HG03280 (cell line): ENCODE measurements around the gene AFTPH.
"Not testable (repeated sequence)": the region's sequence is repeated elsewhere in the genome, so short reads cannot be mapped to it uniquely, and the experiment has no call there.

ENCODE experiments used
- ATAC-seq: cut with Tn5 transposase; IDR thresholded peaks from one replicate; pipeline ENCODE4 v1.9.1; 2021; ENCODE audit warnings: mild to moderate bottlenecking, moderate library complexity; ENCODE audit not compliant: unreplicated experiment

Gene AFTPH

DNA sequence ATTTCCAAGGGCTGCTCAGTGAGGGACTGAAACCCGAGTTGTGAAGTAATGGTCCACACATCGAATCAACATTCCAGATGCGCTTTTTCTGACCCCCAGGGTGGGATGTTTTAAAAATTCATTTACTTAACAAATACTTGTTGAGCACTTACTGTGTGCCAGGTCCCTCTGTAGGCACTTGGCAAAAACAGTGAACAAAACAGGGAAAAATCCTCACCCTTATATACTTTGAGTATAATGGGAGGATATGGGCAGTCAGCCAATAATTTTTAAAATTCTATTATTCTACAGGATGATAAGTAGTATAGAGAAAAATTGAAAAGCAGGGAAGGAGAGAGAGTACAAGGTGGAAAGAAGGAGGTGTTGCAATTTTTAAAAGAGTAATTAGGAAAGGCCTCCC lies 31.3 kb upstream of the AFTPH start:
- ATAC-seq, result no peak

DNA sequence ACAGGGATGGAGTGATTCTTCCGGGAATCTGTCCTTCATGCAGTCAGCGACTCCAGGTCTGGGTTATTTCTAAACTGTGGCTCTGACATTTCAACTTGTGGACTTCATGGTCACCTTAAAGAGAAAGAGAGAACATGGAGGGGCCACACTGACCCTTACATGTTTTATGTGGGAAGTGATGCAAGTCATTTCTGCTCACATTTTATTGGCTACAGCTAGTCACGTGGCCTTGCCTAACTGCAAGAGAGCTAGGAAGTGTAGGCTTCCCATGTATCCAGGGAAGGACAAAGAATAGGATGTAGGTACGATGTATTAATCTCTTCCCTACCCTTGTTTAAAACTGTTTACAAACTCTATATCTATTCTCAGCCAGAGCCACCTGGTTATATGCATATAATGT lies 30.3 kb upstream of the AFTPH start:
- no peak for ATAC-seq

DNA sequence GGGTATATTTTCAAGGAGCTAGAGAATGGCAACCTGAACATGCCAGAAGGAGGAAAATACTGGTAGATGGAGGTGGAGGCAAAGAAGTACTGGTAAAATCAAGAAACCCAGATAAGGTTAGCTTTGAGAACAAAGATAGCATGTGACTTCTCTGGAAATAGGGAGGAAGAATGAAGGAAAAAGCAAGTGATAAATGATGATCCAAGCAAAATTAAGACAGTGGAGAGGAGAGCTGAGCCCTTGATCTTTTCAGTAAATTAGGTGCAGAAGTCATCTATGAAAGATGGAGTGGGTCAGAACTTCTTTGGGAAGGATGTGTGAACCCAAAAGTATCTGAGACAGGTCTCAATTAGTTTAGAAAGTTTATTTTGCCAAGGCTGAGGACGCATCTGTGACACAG lies 25.7 kb upstream of the AFTPH start:
- ATAC-seq, result no peak

DNA sequence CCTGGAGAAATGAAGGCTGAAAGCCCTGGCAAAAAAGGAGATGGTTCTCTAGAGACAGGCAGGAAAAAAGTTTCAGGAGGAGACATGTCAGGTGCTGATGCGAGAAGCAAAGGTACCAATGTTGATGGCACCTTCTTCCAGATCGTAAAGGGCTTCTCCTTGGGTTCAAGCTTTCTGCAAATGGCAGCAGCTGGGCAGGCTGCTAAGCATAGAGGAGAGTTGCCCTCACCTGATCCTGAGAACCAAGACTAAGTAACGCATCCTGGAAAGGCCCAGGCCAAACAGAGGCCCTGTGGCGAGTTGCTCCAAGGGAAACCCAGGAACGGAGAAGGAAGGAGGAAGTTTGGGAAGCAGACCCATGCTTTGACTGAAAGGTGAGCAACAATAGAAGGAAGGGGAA lies 23.6 kb upstream of the AFTPH start:
- ATAC-seq, result no peak

DNA sequence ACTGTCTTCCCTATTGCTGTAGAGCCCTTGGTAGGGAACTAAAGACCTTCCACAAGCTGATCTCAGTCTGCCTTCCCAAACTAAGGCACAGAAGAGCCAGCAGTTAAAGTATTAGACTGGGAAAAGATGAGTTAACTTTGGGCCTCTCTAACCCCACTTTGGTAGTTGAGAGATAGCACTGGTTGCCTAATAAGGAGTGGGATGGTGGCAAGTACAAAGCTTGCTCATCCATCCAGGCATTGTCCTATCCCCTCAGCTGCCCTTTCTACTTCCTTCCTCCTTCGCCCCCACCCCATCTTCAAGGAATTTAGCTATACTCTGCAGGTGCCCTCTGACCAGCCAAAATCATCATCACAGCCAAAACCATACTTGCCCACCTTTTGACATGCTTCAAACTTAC lies 22.2 kb upstream of the AFTPH start:
- ATAC-seq, result no peak

DNA sequence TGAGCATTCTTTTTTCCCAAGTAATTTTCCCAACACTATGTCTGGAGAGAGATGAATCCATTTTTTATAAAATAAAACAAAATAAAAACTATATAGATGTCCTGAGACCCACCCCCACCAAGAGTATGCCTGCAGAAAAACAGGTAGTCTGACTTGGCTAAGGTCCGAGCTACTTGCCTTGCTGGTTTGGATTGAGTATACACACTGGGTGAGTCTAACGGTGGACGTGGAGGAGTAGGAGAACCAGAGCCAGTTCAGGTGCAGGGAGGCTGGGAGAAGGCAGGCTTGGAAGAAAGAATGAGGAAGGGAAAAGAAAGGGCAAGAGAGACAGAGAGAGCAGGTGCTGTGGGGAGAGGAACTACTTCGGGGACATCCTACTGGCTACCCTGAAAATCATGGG lies 21.3 kb upstream of the AFTPH start:
- no peak for ATAC-seq

DNA sequence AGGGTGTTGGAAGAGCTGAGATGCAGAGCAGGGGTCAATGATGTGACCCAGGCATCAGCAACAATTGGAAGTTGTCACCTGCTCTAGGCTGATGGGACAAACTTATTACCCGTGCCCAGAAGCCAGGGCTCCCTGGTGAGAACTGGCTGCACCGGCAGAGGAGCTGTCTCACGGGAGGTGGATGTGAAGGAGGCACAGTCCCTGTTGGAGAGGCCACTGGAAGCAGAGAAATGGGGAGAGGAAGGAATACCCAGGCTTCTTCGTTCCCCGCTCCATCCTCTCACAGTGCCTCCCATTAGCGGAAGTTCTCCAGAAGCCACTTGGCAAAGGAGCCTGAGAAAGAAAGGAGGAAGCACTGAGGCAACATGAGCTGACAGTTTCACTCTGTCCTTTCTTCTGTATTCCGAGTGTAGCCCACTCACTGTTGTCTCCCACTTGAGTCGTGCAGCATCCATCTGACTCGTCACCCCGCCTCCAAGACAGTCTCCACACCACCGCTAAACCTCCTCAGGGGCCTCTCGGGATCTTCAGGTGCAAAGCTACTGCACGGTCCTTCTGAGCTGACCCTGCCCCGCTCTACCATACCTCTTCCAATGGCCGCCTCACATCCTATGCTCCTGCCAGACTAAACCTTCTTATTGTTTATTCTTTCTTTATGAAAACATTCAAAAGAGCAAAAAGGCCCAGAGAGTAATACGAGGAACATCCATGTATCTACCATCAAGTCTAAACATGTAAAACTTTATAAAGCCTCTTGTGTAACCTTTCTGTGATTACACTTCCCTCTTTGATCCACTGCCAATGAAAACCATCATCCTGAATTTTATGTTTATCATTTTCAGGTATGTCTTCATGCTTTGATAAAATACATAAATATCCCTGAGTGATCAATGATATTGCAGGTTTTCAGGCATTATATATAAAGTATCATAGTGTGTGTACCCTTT lies 19.1 kb upstream of the AFTPH start:
- ATAC-seq, result no peak

DNA sequence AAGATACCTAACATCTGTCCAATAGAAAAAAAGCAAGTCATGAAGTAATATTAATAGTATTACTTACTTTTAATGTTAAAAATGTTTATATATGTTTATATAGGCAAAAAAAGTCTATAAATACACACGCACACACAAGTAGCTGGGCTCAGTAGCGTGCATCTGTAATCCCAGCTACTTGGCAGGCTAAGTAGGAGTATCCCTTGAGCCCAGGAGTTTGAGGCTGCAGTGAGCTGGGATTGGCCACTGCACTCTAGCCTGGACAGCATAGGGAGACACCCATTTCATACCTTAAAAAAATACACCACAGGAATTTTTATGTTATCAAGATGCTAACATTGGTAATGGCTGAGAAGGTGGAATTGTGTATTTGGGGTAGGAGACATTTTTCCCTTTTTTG lies 17.4 kb upstream of the AFTPH start:
- ATAC-seq, result no peak

DNA sequence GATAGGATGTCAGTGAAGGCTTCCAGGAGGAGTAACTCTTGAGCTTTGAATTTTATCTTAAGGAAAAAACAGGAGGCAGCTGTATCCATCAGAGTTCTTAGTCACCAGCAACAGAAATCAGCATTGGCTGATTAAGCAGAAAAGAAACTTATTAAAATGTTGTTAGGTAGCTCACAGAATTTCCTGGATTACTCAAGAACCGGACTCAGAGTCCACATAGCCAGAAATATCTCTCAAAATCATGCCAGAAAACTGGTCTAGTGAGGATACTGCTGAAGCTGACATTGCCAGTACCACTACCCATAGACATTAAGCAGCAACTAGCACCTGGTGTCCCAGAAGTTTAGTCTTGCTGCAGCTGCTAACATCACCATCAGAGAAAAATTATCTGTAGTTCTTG lies 10.1 kb upstream of the AFTPH start:
- no peak for ATAC-seq

DNA sequence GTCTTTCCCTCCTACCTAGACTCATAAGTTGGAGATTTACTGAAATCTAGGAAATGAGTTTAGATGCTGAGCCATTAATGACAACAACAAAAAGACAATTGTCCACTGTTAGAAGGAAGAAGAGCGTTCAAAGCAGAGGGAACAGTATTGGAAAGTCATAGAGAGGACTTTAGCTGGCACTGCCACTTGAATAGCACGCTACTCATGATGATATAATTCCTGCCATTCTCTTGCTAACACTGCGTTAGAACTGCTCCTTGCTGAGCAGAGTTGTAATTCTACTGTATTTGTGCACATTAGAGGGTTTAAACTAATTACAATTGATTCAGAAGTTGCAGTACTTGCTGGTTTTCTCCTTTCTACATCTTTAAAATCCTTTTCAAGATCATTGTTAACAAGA lies 9.0 kb upstream of the AFTPH start:
- no peak for ATAC-seq

DNA sequence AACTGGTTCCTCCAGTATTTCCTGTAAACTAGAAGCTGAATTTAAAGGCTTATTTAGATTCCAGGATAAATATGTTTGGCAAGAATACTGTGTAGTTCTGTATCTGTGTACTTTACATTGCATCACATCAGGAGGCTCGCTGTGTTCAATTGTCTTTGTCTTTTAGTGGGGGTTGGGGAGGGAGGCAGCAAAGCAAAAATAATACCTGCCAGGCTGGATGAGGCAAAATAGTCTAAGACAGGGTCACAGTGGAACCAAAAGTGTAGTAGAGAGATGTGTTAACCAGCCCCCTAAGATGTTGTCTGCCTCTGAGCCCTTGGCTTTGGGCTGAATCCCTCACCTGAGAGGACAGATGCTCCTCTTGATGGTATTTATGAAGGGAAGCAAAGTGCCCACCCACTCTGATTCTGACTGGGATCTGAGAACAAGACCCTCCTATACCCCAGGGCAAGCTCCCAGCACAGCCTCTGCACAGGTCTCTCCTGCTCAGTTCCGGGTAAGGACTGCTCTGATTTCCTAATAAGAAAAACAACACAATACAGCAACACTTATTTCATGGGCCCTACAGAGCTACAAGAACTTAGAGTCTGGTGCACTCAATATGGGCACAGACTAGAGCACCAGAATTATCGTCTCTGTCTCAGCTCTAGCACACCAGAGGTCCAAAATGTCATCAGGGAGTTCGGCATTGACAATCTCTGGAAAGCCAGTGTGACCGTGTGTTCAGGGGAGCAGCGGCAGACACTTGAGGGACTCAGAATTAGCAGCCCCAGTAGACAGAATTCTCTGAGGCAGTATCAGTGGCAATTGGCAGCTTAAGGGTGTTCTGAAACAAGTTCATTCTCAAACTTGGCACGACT lies 7.2 kb upstream of the AFTPH start:
- ATAC-seq, result no peak

DNA sequence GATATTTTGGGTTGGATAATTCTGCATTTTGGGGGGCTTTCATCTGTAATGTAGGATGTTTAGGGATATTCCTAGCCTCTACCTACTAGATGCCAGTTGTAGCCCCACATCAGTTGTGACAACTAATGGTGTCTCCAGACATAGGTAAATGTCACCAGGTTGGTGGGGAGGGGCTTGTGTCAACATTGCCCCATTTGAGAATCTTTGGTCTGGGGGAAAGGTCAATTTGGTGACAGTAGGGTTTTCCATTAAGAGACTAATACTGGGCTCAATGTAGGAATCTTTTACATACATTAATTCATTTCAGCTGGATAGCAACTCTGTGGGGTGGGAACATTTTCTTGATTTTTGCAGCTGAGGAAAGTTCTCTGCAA lies 6.6 kb upstream of the AFTPH start:
- ATAC-seq, result no peak

DNA sequence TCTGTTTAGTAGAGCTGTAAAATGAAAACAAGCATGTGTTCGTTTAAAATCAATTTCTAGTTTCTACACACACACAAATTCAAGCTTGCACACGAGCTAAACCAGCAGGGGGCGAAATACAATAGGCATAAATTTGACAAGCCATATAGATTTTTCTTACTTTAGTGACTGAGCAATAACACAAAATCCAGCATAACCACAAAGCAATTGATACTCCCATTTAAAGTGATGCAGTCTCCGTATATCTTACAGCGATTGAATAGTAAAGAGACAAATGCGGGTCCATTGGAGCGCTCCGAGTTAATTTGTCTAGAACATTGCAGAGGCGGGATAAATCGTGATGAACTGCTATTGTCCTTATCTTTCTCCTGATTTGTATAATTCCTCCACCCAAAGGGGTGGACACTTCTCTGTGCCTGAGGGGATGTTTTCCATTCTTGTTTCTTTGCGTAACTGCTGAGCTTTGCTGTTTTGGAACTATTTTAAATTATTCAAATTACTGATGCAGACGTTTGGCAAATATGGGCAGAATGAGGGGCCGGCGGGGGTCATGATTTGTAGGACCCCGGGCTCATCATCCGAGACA lies 1.2 kb upstream of the AFTPH start:
- ATAC-seq, result no peak

DNA sequence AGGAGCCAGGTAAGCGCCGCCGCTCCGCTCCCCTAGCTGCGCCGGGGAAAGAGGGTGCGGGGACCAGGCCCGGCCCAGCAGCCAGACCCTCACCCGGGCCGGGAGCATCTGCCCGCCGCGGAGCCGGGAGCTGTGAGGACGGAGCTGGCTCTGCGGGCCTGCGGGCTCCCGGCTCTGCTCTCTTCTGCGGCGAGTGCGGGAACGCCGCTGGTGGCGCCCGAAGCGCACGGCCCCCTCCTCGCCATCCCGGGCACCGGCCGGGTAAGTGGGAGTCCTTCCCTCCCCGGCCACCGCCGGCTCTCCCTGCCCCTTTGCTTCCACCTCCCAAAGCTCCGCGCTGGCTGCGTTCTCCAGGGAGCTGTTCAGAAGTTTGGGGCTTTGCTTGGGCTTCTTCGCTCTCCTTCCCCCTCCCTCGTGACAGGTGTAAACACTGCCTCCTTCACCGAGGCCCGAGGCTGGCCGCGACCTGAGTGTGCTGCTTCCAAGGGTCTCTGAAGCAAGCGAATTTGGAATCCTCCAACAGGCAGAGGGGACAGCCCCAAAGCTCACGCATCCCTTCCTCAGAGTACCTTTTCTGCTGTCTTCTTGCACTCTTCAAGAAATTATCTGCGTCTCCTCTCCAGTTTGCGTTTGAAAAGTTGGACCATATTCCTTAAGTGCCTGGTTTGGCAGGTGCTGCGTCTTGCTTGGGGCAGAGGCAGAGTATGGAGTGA lies 632 bp downstream of the AFTPH start:
- ATAC-seq, result peak; percentile 19

DNA sequence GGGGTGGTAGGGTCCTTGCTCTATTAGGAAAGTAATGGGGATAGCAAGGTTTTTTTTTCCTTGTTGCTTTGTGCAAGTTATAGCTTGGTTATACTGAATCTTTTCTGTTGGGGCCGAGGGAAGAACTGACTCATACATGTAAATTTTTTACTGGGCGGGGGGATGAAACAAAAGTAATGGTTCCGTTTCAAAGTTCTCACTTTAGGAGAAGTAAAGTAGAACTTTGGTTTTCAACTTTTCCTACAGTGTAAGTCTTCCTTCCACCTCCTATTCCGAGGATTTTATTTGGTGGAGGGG lies 1.1 kb downstream of the AFTPH start:
- peak; percentile 20 for ATAC-seq

DNA sequence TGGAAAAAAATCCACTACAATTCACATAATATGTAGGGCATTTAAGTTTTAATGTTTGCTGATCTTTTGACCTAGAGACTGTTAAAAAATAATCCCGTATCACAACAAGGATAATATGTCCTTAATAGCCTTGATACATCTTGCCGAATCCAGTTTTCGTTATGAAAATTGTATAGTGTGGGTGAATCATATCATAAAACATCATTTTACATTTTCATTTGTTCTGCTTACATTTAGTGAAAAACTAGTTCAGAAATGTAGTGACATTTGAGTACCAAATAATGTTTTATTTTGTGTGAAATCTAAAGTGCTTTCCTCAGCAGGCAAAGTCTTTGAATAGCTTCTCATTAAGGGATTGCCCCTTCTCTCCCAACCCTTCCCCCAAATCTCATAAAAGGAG lies 1.9 kb downstream of the AFTPH start:
- ATAC-seq, result no peak

DNA sequence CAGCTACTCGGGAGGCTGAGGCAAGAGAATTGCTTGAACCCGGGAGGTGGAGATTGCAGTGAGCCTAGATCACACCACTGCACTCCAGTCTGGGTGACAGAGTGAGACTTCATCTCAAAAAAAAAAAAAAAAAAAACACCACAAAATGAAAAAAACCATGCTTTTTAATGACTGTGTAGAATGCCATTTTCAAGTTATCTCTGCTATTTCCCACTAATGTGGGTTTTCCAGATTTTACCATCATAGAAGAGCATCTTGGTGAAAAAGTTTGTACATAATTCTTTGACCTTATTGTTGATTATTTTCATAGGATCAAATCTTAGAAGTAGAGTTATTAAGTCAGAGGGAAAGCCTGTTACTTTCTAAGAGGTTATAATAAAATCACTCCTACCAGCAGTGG lies 6.8 kb downstream of the AFTPH start:
- not testable (repeated sequence) for ATAC-seq

DNA sequence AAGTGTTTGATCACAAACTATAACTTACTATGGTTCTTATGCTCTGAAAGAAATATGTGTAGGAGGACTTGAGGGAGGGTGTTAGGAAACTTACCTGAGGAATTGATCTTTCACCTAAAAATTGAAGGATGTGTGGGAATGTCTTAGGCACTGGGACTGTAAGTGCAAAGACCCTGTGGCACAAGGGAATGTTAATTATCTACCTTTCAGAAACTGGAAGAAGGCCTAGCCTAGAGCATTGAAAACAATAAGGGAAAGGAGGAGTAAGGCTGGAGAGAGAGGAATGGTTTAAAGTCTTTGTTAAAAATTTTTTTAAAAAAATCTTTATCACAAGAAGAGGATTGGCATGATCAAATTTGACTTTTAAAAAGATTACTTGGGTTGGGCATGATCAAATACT lies 7.9 kb downstream of the AFTPH start:
- no peak for ATAC-seq

DNA sequence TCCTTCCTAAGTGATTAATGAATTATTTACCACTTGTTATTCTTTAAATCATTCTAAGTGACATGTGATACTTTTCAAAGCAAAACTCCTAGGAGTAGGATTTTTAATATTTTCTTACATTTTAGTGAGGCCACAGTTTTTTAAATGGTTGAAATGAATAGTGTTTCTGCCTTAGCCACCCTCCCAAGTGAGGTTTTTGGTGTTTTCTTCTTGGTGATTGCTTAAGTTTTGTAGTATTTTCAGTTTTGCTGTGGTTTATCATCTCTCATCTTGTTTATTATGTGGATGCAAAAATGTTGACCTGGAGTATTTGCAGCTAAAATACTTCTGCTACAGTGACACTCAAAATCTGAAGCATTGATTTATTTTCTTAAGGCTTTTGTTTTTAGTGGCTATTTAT lies 9.8 kb downstream of the AFTPH start:
- no peak for ATAC-seq

DNA sequence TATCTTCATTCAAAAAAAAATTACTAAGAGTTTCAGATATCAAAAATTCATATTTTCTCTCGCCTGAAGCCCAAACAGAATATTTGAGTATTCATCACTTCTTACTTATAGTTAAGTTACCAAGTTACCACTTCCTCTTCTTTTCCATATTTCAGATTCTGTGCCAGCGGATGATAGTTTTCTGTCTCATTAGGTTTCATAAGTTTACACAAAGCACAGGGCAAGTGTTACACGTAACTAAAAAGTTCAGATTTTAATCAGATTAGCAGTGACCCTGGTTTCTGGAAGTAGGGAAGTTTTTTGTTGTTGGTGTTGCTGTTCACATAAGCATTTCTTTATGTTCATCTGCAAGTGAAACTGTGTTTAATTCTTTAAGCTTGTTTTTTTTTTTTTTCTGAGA lies 10.2 kb downstream of the AFTPH start:
- ATAC-seq, result no peak

DNA sequence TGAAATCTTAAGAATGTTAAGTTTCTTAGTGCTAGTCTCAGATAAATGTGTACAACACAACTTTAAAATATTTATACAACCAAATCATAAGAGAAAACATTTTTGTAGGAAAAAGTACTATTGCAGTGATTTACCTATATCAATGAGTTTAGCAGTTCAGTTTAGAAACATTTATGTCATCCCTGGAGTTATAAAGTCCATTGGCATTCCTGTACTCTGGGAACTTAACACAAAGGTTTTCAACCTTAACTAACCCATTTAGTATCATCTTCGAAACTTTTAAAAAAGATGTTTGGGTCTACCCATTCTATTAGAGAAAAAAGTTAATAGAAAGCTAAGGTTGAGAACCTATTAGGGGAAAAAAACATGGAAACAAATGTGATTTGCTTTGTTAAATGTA lies 10.9 kb downstream of the AFTPH start:
- ATAC-seq, result no peak
